ENCODE data around the gene RNU1-4.
"Not testable (repeated sequence)": the region's sequence is repeated elsewhere in the genome, so short reads cannot be mapped to it uniquely, and the experiment has no call there.

The RNU1-4 gene

GRCh38 chr1:16717336-16718098, 22.8 kb upstream of the RNU1-4 start:
- in situ Hi-C loops (cut with HindIII; ENCODE audit: low sequenced_read_pairs), result no loop called here
- H3K4me3 ChIP-seq (ENCODE audit: low read depth, low read length), result no peak overlapping the region
- no peak for TF ChIP-seq CTCF (IDR thresholded peaks at IDR 0.05; ENCODE audit: low read depth, low read length)
- DNase-seq (ENCODE audit: low read depth, low spot score), result no peak

- H3K4me3 ChIP-seq (ENCODE audit: low read depth, low read length); DNase-seq (ENCODE audit: low read depth, low spot score); in situ Hi-C loops (cut with HindIII; ENCODE audit: low sequenced_read_pairs): not testable (repeated sequence)
These were observed 22.0 kb upstream of the RNU1-4 start for GRCh38 chr1:16718099-16718907.

- in situ Hi-C loops (cut with HindIII; ENCODE audit: low sequenced_read_pairs), result no loop called here
- DNase-seq (ENCODE audit: low read depth, low spot score), result no peak
- no peak overlapping the region for H3K4me3 ChIP-seq (ENCODE audit: low read depth, low read length)
- no peak for TF ChIP-seq CTCF (IDR thresholded peaks at IDR 0.05; ENCODE audit: low read depth, low read length)
These were observed 21.3 kb upstream of the RNU1-4 start for GRCh38 chr1:16718908-16719533.

GRCh38 chr1:16719571-16720350, 20.6 kb upstream of the RNU1-4 start:
- no peak for DNase-seq (ENCODE audit: low read depth, low spot score)
- H3K4me3 ChIP-seq (ENCODE audit: low read depth, low read length), result no peak overlapping the region
- in situ Hi-C loops (cut with HindIII; ENCODE audit: low sequenced_read_pairs), result no loop called here

GRCh38 chr1:16720351-16721223, 19.7 kb upstream of the RNU1-4 start:
- TF ChIP-seq CTCF (IDR thresholded peaks at IDR 0.05; ENCODE audit: low read depth, low read length), result no peak
- in situ Hi-C loops (cut with HindIII; ENCODE audit: low sequenced_read_pairs), result no loop called here
- no peak for DNase-seq (ENCODE audit: low read depth, low spot score)
- H3K4me3 ChIP-seq (ENCODE audit: low read depth, low read length), result no peak overlapping the region

More at GRCh38 chr1:16719571-16720350, 20.6 kb upstream of the RNU1-4 start:
- no peak for TF ChIP-seq CTCF (IDR thresholded peaks at IDR 0.05; ENCODE audit: low read depth, low read length)

- H3K4me3 ChIP-seq (ENCODE audit: low read depth, low read length), result no peak overlapping the region
- in situ Hi-C loops (cut with HindIII; ENCODE audit: low sequenced_read_pairs), result no loop called here
- TF ChIP-seq CTCF (IDR thresholded peaks at IDR 0.05; ENCODE audit: low read depth, low read length), result no peak
- no peak for DNase-seq (ENCODE audit: low read depth, low spot score)
These were observed 18.3 kb upstream of the RNU1-4 start for GRCh38 chr1:16721871-16722641.

Measured in astrocyte of the spinal cord (primary cell).